BLaER1 treated with 17β-estradiol and CSF1 and Interleukin-3, amounts not matched to agents 10 nM and 100 nM (cell line): ENCODE measurements around the gene RPL3.

Experiments
- H3K27ac ChIP-seq, 11 experiments: shearing (Covaris generic); formaldehyde crosslinking; 2 replicates each; pipeline ENCODE4 v1.8.1; 2022
- H3K27me3 ChIP-seq, 11 experiments: shearing (Covaris generic); formaldehyde crosslinking; 2 replicates each; pipeline ENCODE4 v1.8.1; 2022
- H3K36me3 ChIP-seq, 11 experiments: shearing (Covaris generic); formaldehyde crosslinking; 2 replicates each; pipeline ENCODE4 v1.8.1; 2022
- H3K4me1 ChIP-seq, 10 experiments: shearing (Covaris generic); formaldehyde crosslinking; 2 replicates each; pipeline ENCODE4 v1.8.1; 2022
- H3K4me2 ChIP-seq, 11 experiments: shearing (Covaris generic); formaldehyde crosslinking; 2 replicates each; pipeline ENCODE4 v1.8.1; 2022
- H3K4me3 ChIP-seq, 10 experiments: shearing (Covaris generic); formaldehyde crosslinking; 2 replicates each; pipeline ENCODE4 v1.8.1; 2022
- H3K9ac ChIP-seq, 11 experiments: shearing (Covaris generic); formaldehyde crosslinking; 2 replicates each; pipeline ENCODE4 v1.8.1; 2022
- H3K9me3 ChIP-seq, 11 experiments: shearing (Covaris generic); formaldehyde crosslinking; replicated peaks in 1 of 11; 2 replicates each; pipeline ENCODE4 v1.8.1; 2022
- H4K20me1 ChIP-seq, 11 experiments: shearing (Covaris generic); formaldehyde crosslinking; 2 replicates each; pipeline ENCODE4 v1.8.1; 2022
- Cebpa-rat ChIP-seq, 11 experiments: shearing (Covaris generic); IDR thresholded peaks; 2 replicates each; pipeline ENCODE4 v1.8.1; 2022

The RPL3 gene

DNA sequence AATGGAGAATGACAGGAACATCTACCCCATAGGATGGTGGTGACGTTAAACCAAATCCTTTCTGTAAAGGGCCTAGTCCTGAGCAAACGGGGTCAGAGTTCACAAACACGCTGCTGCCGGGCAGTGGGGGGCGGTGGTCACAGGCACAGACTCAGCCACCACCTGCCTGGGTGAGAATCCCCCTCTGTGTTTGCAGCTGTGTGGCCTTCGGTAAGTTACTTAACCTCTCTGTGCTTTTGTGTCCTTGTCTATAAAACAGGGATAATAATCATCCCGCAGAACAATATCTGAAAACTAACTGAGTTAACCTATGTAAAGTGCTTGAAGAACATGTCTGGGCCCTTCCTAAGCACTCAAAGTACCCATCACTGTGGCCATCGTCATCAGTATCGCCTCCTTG lies 48.6 kb downstream of the RPL3 start:
- H3K9ac ChIP-seq: no peak overlapping the region
- peaks cover 0 to 17% (median 0%) of the 10 kb centered on the region in 11 experiments; a peak in 2 of 22 replicates for H4K20me1 ChIP-seq
- H3K4me1 ChIP-seq: peaks cover 5 to 15% (median 10%) of the 10 kb centered on the region in 10 experiments; a peak in 15 of 20 replicates
- peaks cover 0 to 8% (median 0%) of the 10 kb centered on the region in 11 experiments; a peak in 3 of 22 replicates for H3K9me3 ChIP-seq
- no peak overlapping the region for H3K27ac ChIP-seq
- peaks cover 0 to 5% (median 0%) of the 10 kb centered on the region in 11 experiments; a peak in 1 of 22 replicates for H3K27me3 ChIP-seq
- no peak for TF ChIP-seq Cebpa-rat (IDR thresholded peaks at IDR 0.05)
- no peak overlapping the region for H3K4me3 ChIP-seq
- no peaks in the 10 kb centered on the region for H3K36me3 ChIP-seq
- H3K4me2 ChIP-seq: no peak overlapping the region

DNA sequence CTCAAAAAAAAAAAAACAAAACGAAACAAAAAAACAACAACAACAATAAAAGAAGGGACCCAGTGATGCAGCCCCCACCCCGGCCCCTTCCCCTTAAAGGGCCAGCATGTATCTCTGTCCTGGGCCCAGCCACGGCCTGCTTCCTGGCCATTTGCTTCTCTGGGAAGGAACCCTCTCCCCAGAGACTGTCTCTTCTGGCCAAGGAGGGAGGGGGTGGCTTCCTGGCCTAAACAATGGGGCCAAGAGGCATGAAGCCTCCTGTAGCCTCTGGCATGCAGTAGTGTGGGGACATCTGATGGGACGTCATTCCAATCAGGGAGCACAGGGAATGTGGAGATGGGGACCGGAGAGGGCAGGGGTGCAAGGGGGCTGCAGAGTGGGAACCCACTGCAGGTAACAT lies 49.1 kb downstream of the RPL3 start:
- Histone ChIP-seq H3K27ac (no peak overlapping the region), H3K9me3 (peaks cover 0 to 8% (median 0%) of the 10 kb centered on the region in 11 experiments; a peak in 3 of 22 replicates), H3K4me1 (peaks cover 5 to 18% (median 10%) of the 10 kb centered on the region in 10 experiments; a peak in 15 of 20 replicates), H3K4me3 (no peak overlapping the region), H3K27me3 (peaks cover 0 to 5% (median 0%) of the 10 kb centered on the region in 11 experiments; a peak in 1 of 22 replicates), H4K20me1 (peaks cover 0 to 17% (median 0%) of the 10 kb centered on the region in 11 experiments; a peak in 2 of 22 replicates), H3K36me3 (no peaks in the 10 kb centered on the region), H3K4me2 (no peak overlapping the region), H3K9ac (no peak overlapping the region)
- TF ChIP-seq Cebpa-rat (IDR thresholded peaks at IDR 0.05): no peak

DNA sequence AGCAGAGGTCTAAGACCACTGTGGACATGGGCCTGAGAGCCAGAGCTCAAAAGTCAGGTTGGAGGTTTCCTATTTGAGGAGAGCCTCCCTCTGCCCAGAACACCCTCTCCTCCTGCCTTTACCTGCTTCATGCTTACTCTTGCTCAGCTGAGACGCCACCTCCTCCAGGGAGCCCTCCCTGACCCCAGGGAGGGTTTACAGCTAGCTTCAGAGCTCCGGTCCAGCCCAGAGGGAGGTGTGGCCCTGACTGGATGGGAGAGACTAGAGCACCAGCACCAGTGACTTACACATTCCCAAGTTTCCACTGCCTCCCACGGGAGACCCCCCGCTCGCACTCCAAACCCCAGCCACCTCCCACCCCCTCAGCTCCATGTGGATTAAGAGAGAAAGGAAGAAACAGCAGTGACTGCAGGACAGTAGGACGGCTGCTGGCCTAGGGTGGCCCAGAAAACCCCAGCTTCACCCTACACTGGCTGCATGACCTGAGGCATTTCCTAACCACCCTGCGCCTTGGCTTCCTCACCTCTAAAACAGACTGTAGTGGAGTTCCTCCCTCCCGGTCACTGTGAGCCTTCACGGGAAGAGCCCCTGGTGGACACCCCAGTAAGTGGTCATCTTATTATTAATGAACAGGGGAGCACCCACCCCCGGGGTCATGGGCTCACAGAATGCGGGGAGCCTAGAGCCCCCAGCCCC lies 50.2 kb downstream of the RPL3 start:
- TF ChIP-seq Cebpa-rat (IDR thresholded peaks at IDR 0.05): no peak
- H3K9me3 ChIP-seq: peaks cover 0 to 8% (median 0%) of the 10 kb centered on the region in 11 experiments; a peak in 3 of 22 replicates
- peaks cover 0 to 17% (median 0%) of the 10 kb centered on the region in 11 experiments; a peak in 2 of 22 replicates for H4K20me1 ChIP-seq
- H3K36me3 ChIP-seq: no peaks in the 10 kb centered on the region
- H3K4me1 ChIP-seq: peaks cover 5 to 25% (median 10%) of the 10 kb centered on the region in 10 experiments; a peak in 15 of 20 replicates
- no peak overlapping the region for H3K4me2 ChIP-seq
- H3K9ac ChIP-seq: no peak overlapping the region
- H3K27me3 ChIP-seq: peaks cover 0 to 5% (median 0%) of the 10 kb centered on the region in 11 experiments; a peak in 1 of 22 replicates
- no peak overlapping the region for H3K27ac ChIP-seq
- H3K4me3 ChIP-seq: no peak overlapping the region

DNA sequence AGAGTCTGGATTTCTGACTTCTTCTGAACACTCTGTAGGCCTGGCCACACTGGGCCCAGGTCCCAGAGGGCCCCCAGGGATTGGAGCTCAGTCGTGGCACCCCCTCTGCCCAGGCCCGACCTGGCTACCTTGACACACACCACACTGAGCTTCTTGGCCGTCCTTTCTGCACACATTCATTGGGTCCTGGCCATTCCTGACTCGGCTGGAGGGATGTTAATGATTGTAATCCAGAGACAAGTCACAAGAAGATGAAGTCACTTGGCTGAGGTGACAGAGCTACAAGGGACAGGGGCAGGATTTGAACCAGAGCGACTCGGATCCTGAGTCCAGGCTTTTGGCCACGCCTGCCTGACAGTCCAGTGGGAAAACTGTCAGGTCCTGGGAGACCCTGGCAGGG lies 50.8 kb downstream of the RPL3 start:
- Histone ChIP-seq H3K4me1 (peaks cover 5 to 30% (median 11%) of the 10 kb centered on the region in 10 experiments; a peak in 15 of 20 replicates), H3K9me3 (peaks cover 0 to 8% (median 0%) of the 10 kb centered on the region in 11 experiments; a peak in 3 of 22 replicates), H3K4me2 (no peak overlapping the region), H3K27ac (no peak overlapping the region), H3K27me3 (peaks cover 0 to 5% (median 0%) of the 10 kb centered on the region in 11 experiments; a peak in 1 of 22 replicates), H3K36me3 (no peaks in the 10 kb centered on the region), H4K20me1 (peaks cover 0 to 17% (median 0%) of the 10 kb centered on the region in 11 experiments; a peak in 2 of 22 replicates), H3K4me3 (no peak overlapping the region), H3K9ac (no peak overlapping the region)
- no peak for TF ChIP-seq Cebpa-rat (IDR thresholded peaks at IDR 0.05)

DNA sequence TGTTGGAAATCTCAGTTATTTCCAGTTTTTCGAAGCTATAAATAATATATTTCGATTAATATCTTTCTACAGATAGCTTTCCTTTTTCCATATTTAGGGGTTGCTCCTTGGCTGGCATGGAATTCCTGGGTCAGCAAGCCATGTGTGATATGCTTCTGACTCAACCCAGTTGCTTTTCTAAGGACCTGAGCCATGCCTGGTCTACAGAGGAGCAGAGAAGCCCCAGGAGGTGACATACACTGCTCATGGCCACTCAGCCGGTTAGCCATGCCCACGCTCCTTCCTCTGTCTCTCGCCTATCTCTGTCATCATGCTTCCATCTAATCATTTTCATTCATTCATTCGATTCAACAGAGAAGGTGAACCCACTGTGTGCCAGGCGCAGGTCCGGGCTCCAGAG lies 51.4 kb downstream of the RPL3 start:
- peaks cover 0 to 5% (median 0%) of the 10 kb centered on the region in 11 experiments; a peak in 1 of 22 replicates for H3K27me3 ChIP-seq
- H3K9ac ChIP-seq: no peak overlapping the region
- no peak overlapping the region for H3K4me2 ChIP-seq
- no peak for TF ChIP-seq Cebpa-rat (IDR thresholded peaks at IDR 0.05)
- H3K27ac ChIP-seq: no peak overlapping the region
- peaks cover 0 to 17% (median 0%) of the 10 kb centered on the region in 11 experiments; a peak in 2 of 22 replicates for H4K20me1 ChIP-seq
- peaks cover 0 to 8% (median 0%) of the 10 kb centered on the region in 11 experiments; a peak in 3 of 22 replicates for H3K9me3 ChIP-seq
- peaks cover 5 to 30% (median 11%) of the 10 kb centered on the region in 10 experiments; a peak in 15 of 20 replicates for H3K4me1 ChIP-seq
- no peaks in the 10 kb centered on the region for H3K36me3 ChIP-seq
- H3K4me3 ChIP-seq: no peak overlapping the region

DNA sequence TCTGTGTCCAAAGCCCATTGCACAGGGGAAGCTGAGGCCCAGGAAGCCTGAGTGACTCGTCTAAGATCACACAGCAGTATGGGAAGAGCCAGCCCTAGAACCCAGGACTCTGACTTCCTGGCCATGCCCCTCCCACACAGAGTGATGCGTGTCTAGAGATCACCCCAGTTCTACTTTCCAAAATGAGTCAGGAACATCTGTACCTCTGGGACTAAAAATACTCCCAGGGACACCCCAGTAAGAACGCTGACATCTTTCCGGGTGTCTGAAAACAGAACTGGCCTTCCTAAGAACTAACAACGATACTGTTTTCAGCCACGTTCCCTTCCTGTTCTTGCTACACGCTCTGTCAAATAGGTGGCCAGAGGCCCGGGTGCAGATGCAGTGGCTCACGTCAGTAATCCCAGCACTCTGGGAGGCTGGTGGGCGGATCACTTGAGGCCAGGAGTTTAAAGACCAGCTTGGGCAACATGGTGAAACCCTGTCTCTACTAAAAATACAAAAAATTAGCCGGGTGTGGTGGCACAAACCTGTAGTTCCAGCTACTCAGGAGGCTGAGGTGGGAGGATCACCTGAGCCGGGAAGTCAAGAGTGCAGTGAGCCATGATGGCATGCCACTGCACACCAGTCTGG lies 52.9 kb downstream of the RPL3 start:
- H3K4me3 ChIP-seq: no peak overlapping the region
- no peak for TF ChIP-seq Cebpa-rat (IDR thresholded peaks at IDR 0.05)
- peaks cover 7 to 30% (median 17%) of the 10 kb centered on the region in 10 experiments; a peak in 17 of 20 replicates for H3K4me1 ChIP-seq
- H4K20me1 ChIP-seq: peaks cover 0 to 17% (median 0%) of the 10 kb centered on the region in 11 experiments; a peak in 2 of 22 replicates
- H3K9me3 ChIP-seq: peaks cover 4 to 17% (median 9%) of the 10 kb centered on the region in 11 experiments; a peak in 21 of 22 replicates
- H3K36me3 ChIP-seq: no peaks in the 10 kb centered on the region
- 0 out of 22 replicates have a peak overlapping the region, but pooled peaks of 1 of the 11 experiments have one; percentile 6 for H3K9ac ChIP-seq
- peaks cover 0 to 5% (median 0%) of the 10 kb centered on the region in 11 experiments; a peak in 1 of 22 replicates for H3K27me3 ChIP-seq
- peak overlapping the region in 3 of 11 experiments; percentile 2 to 58 (median 26); a peak in 4 of 22 replicates for H3K27ac ChIP-seq
- peak overlapping the region in 10 of 11 experiments; percentile 10 to 58 (median 24); a peak in 12 of 22 replicates for H3K4me2 ChIP-seq

DNA sequence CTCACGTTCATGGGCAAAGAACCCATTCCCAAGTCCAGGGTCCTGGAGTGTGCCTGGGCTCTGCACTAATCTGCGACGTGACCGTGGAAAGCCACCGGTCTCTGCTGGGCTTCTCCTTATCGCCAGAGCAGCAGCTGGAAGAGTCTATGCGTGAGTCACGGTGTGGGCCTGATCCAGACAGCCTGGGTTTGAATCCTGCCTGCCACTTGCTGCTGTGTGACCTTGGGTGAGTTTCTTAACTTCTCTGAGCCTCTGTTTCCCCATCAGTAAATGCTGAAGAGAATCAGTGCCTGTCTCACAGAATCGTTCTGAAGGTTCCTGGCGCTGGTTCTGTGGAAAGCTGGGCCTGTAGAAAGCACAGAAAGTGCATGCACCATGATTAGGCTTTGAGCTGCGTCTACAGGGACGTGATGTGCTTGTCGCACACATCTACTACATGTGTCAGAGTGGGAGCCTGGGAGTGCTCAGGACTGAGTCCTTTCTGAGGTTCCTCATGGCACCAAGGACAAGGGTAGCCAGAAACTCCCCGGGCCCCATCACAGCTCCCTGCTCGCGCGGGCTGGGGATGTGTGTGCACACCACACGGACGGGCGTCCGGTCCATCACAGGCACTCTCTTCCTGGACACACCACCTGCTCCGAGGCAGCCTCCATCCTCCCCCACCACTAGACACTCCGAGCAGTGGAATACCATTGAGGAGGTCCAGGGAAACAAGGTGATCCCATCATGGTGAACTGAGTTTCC lies 54.1 kb downstream of the RPL3 start:
- peaks cover 7 to 30% (median 17%) of the 10 kb centered on the region in 10 experiments; a peak in 17 of 20 replicates for H3K4me1 ChIP-seq
- no peaks in the 10 kb centered on the region for H3K36me3 ChIP-seq
- peaks cover 0 to 5% (median 0%) of the 10 kb centered on the region in 11 experiments; a peak in 1 of 22 replicates for H3K27me3 ChIP-seq
- no peak overlapping the region for H3K27ac ChIP-seq
- H4K20me1 ChIP-seq: peaks cover 0 to 12% (median 0%) of the 10 kb centered on the region in 11 experiments; a peak in 2 of 22 replicates
- H3K4me3 ChIP-seq: no peak overlapping the region
- H3K4me2 ChIP-seq: peak overlapping the region in 2 of 11 experiments; percentile 16 to 58; a peak in 2 of 22 replicates
- H3K9ac ChIP-seq: no peak overlapping the region
- H3K9me3 ChIP-seq: peaks cover 8 to 19% (median 16%) of the 10 kb centered on the region in 11 experiments; a peak in 21 of 22 replicates
- no peak for TF ChIP-seq Cebpa-rat (IDR thresholded peaks at IDR 0.05)
